HUES64 (cell line): ENCODE measurements around the gene IDH3G.
A peak's percentile ranks its signal among the peaks of the same experiment; 100 is the strongest.

ENCODE experiments used
- H3K27ac ChIP-seq: 2 replicates; pipeline ENCODE4 v1.7.0; 2013; ENCODE audit warnings: low read depth, low read length, inconsistent platforms
- H3K27me3 ChIP-seq: 2 replicates; pipeline ENCODE4 v1.6.1; 2013; ENCODE audit warnings: mild to moderate bottlenecking, low read length; ENCODE audit not compliant: insufficient read depth
- H3K36me3 ChIP-seq: 2 replicates; pipeline ENCODE4 v1.6.1; 2013; ENCODE audit warnings: mild to moderate bottlenecking, low read length; ENCODE audit not compliant: insufficient read depth
- H3K4me1 ChIP-seq: 2 replicates; pipeline ENCODE4 v1.6.1; 2013; ENCODE audit warnings: mild to moderate bottlenecking, low read length, moderate library complexity; ENCODE audit not compliant: insufficient read depth
- H3K4me3 ChIP-seq: 2 replicates; pipeline ENCODE4 v1.5.1; 2013; ENCODE audit warnings: mild to moderate bottlenecking, low read length, moderate library complexity
- H3K9ac ChIP-seq: 2 replicates; pipeline ENCODE4 v1.6.1; 2013; ENCODE audit warnings: mild to moderate bottlenecking, low read depth, low read length
- H3K9me3 ChIP-seq: 2 replicates; pipeline ENCODE4 v1.6.1; 2013; ENCODE audit warnings: low read depth, low read length; ENCODE audit not compliant: insufficient read depth
- WGBS: fragments of 150-250, 120-280 bp; methylation state at CpG from one replicate; pipeline ENCODE4 v1.1.7; 2013; ENCODE audit warnings: missing lambda C conversion rate; 5-methylcytosine and 5-hydroxymethylcytosine counted together

IDH3G gene

DNA sequence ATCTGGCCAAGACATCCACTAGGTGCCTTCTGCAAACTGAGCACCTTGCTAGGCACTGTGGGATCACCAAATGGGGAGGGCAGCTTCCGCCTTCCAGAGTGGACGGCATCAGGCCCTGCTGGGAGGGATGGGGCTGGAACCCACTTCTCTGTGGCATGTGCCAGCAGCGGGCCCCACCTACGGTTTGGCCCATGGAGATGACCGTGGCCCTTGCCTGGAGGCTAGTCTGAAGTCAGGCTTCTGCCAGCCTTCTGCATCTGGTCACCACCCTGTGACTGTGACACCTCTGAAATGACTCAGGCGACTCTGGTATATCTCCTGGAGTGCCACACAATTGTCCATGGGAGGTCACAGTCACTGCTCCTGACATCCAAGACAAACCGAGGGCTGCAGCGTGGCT lies 7.5 kb upstream of the IDH3G start:
- WGBS, result 90% methylated on average over 8 of the region's 8 CpGs
- no peak overlapping the region for H3K4me3 ChIP-seq
- H3K36me3 ChIP-seq, result peaks cover 30% of the 10 kb centered on the region

DNA sequence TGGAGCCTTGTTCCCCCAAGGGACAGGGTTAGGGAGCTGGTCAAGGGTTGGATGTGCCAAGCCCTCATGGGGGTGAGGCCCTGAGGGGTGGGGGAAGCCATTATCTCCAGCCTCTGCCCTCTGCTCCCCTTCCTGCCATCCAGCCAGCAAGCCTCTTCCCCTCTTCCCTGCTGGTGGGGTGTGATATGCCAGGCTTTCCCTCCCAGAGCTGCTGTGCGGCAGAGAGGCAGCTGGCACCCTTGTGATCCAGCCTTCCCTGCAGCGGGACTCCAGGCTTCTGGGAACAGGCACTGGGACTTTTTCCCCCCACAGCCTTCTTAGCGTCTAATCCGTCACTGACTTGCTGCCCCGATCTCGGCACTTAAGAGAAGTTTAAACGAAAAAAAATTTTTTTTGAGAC lies 6.6 kb upstream of the IDH3G start:
- WGBS, result 96% methylated on average over 7 of the region's 7 CpGs
- no peaks in the 10 kb centered on the region for H3K27me3 ChIP-seq
- H3K27ac ChIP-seq, result no peak overlapping the region
- no peak overlapping the region for H3K4me3 ChIP-seq
- no peaks in the 10 kb centered on the region for H3K9me3 ChIP-seq
- H3K36me3 ChIP-seq, result peaks cover 38% of the 10 kb centered on the region
- no peaks in the 10 kb centered on the region for H3K4me1 ChIP-seq
- H3K9ac ChIP-seq, result no peak overlapping the region

More for the DNA sequence above, 7.5 kb upstream of the IDH3G start:
- Histone ChIP-seq H3K9ac (no peak overlapping the region), H3K27me3 (no peaks in the 10 kb centered on the region), H3K4me1 (no peaks in the 10 kb centered on the region), H3K9me3 (no peaks in the 10 kb centered on the region), H3K27ac (no peak overlapping the region)

DNA sequence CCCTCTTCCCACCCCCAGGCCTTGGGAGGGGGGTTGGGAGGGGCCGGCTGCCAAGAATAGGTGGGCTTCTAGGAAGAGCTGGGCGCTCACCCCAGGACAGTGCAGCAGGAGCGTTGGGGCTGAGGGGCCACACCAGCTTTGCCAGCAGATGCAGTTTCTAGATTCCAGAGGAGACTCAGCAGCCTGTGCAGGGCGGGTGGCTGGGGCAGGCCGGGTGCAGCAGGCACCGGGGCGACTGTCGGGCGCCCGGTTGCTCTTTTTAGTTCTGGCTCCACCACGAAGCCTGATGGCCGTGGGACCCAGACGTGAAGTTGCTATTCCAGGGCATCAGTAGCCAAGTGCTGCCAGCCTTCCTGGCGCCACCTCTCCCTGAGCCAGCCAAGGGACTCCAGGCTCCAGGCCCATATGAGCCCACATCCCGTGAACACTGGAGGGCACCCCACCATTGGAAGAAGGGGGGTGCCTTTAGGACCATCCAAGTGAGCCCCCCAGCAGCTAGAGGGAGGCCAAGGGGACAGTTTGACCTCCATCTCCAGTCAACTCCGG lies 6.1 kb upstream of the IDH3G start:
- 92% methylated on average over 16 of the region's 16 CpGs for WGBS
- Histone ChIP-seq H3K4me3 (no peak overlapping the region), H3K27ac (no peak overlapping the region), H3K9me3 (no peaks in the 10 kb centered on the region), H3K4me1 (no peaks in the 10 kb centered on the region), H3K36me3 (peaks cover 38% of the 10 kb centered on the region), H3K27me3 (no peaks in the 10 kb centered on the region), H3K9ac (no peak overlapping the region)

DNA sequence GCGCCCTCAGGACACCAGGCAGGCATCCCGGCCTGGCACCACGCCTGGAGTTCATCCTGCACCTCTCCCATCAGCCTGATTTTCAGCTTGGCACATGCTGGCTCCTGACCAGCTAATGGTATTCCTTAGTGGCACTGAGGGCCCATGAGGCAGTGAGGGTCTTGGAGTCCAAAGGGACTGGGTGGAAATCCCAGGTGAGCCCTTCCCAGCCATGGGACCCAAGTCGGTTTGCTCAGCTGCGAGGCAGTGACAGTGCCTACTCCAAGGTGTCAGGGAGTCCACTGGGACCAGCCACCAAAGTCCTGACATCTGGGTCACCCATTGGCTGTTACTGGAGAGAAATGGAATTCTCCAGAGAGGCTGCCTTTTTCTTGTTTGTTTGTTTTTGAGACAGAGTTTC lies 5.2 kb upstream of the IDH3G start:
- 94% methylated on average over 5 of the region's 5 CpGs for WGBS
- H3K4me3 ChIP-seq, result no peak overlapping the region
- H3K9ac ChIP-seq, result no peak overlapping the region

DNA sequence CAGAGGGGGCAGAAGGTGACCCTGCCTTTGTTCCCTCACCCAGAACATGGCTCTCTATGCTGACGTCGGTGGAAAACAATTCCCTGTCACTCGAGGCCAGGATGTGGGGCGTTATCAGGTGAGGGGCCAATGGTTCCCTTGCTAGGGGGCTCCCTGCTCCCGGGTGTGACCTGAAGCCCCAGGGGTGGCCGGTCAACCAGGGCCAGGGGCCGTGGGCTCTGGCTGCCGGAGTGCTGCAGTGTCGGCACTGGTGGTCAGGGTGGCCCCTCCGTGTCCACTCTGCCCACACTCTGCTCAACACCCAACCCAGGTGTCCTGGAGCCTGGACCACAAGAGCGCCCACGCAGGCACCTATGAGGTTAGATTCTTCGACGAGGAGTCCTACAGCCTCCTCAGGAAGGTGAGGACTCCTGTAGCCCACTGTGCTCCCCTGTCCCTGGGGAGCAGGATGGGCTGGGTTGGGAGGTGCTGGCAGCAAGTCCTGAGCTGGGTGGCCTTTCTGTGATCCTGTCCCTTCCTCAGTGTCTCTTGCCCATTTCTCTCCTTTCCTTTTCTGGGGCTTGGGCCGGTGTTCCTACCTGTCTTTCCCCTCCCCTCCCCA lies 3.3 kb upstream of the IDH3G start:
- H3K27ac ChIP-seq, result no peak overlapping the region

More for the DNA sequence above, 5.2 kb upstream of the IDH3G start:
- Histone ChIP-seq H3K4me1 (no peaks in the 10 kb centered on the region), H3K27ac (no peak overlapping the region), H3K9me3 (no peaks in the 10 kb centered on the region), H3K36me3 (peaks cover 38% of the 10 kb centered on the region), H3K27me3 (no peaks in the 10 kb centered on the region)

DNA sequence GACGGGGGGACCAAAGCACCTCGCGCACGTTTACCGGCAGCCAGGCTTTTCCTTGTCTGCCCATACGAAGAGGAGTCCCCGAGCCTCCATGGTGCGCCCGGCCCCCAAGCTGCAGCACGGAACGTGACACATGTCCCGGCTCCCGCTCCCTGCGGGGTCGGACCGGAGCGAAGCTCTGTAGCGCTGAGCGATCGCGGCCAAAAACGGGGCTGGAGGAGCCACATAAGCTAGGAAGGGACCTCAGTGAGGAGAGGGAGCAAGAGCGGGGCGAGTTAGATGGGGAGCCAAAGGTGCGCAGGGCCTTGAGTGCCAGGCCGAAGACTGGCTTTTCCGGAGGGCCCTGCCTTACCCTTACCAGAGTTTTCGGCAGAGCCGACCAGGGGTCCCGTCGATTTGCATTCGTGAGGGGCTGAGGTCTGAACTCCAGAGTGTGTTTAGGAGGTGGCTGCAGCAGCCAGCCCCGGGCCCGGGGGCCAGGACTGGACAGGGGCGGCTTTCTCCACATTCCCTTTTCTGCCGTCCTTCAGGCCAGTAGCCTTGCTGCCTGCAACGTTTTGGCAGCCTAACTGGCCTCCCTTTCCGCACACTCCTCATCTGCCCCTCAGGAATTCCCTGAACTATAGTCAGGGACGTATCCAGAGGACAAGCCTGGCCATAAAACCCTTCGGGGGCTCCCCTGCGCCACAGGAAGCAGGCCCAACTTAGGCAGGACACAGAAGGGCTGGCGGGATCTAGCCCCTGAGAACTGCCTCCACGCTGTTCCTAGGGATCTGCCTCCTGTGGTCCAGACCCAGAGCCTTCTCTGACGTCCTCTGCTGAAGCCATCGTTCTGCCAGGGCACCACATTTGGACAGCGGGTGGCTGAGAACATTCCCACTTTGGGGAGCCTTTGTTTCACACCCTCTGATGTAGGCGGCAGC lies 982 bp upstream of the IDH3G start:
- WGBS, result 17% methylated on average over 47 of the region's 47 CpGs
- peaks cover 31% of the 10 kb centered on the region for H3K36me3 ChIP-seq
- peak overlapping the region; percentile 100 for H3K4me3 ChIP-seq
- H3K9ac ChIP-seq, result peak overlapping the region; percentile 79
- no peaks in the 10 kb centered on the region for H3K27me3 ChIP-seq
- H3K27ac ChIP-seq, result peak overlapping the region; percentile 83
- H3K9me3 ChIP-seq, result no peaks in the 10 kb centered on the region
- H3K4me1 ChIP-seq, result 0 out of 2 replicates have a peak, but pooled peaks cover 3% of the 10 kb centered on the region

More for the DNA sequence above, 3.3 kb upstream of the IDH3G start:
- H3K9ac ChIP-seq, result no peak overlapping the region
- 0 out of 2 replicates have a peak, but pooled peaks cover 3% of the 10 kb centered on the region for H3K4me1 ChIP-seq
- H3K36me3 ChIP-seq, result peaks cover 31% of the 10 kb centered on the region
- no peak overlapping the region for H3K4me3 ChIP-seq
- 95% methylated on average over 15 of the region's 15 CpGs for WGBS
- no peaks in the 10 kb centered on the region for H3K9me3 ChIP-seq
- no peaks in the 10 kb centered on the region for H3K27me3 ChIP-seq

DNA sequence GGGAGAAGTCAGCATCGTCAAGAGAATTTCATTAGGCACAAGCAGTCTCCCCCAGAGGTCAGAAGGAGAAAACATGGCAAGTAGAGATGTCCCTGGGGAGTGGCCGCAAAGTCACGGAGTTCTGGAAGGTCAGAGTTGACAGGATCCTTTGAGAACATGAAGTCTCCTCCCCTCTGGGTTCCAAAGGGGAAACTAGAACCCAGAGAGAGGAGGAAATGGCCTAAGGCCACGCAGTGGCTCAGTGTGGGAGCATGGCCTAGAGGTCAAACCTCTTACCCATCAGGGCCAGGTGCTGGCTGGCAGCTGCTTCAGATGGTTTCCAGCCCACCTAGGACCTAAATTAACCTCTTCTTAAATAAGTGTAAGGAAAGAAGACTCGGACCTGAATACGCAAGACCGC lies 884 bp downstream of the IDH3G start:
- Histone ChIP-seq H3K27me3 (no peaks in the 10 kb centered on the region), H3K27ac (no peak overlapping the region), H3K9me3 (no peaks in the 10 kb centered on the region), H3K4me3 (peak overlapping the region; percentile 100), H3K9ac (peak overlapping the region; percentile 100; the same call in 1 of the 2 replicates), H3K36me3 (peaks cover 25% of the 10 kb centered on the region), H3K4me1 (0 out of 2 replicates have a peak, but pooled peaks cover 3% of the 10 kb centered on the region)
- WGBS, result 40% methylated on average over 4 of the region's 7 CpGs

DNA sequence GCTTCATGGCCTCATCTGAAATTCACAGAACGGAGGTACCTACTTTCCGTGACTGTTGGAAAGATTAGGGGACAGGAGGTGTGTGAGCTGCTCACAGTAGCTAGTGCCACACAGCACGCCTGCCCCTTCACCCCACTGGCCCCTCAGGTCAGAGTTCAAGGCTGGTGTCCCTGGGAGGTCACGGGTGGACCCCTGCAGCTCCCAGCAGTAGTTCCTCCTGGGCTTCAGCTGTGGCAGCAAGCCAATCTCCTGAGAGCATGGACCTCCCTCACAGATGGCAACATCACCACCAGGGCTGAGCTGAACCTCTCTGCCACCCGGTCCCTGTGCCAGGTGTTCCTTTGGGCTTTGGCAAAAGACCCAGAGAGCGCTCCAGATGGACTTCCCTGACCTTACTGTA lies 1.8 kb downstream of the IDH3G start:
- Histone ChIP-seq H3K9ac (no peak overlapping the region), H3K27ac (no peak overlapping the region), H3K4me3 (no peak overlapping the region), H3K4me1 (0 out of 2 replicates have a peak, but pooled peaks cover 3% of the 10 kb centered on the region), H3K27me3 (no peaks in the 10 kb centered on the region), H3K36me3 (peaks cover 20% of the 10 kb centered on the region), H3K9me3 (no peaks in the 10 kb centered on the region)
- 90% methylated on average over 5 of the region's 6 CpGs for WGBS

DNA sequence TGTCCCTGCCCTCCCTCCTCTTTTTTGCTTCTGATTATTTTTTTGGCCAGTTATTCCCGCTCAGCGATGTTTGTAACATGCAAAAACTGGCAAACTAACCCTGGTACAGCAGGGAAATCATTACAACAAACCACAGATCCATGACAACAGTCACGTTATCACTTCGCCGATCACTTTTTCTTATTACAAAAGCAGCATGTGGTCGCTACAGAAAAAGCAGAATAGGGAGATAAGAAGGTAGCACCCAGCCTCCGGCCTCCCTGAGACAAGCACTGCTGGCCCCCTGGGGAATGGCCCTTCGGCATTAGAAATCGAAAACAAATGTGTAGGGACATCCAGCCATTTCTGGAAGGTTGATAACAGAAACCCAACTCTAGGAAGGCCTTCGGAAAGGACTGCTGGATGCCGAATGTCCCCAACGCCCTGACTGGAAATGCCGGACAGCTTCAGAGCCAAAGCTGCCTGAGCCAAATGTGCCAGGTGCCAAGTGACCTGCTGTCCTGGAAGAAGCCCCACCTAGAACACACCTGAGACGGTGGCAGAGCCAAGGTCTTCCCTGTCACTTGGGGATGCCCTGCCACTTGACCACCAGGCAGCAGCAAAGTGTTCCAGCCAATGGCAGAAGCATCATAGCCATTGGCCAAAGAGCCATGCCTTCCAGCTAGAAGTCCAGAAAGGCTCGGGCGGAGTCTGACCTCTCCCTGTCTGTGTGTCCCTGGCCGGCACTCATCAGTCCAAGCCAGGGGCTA lies 2.9 kb downstream of the IDH3G start:
- 94% methylated on average over 17 of the region's 17 CpGs for WGBS
- Histone ChIP-seq H3K4me3 (no peak overlapping the region), H3K4me1 (0 out of 2 replicates have a peak, but pooled peaks cover 3% of the 10 kb centered on the region), H3K27me3 (no peaks in the 10 kb centered on the region), H3K9me3 (no peaks in the 10 kb centered on the region), H3K36me3 (peaks cover 15% of the 10 kb centered on the region), H3K27ac (no peak overlapping the region), H3K9ac (no peak overlapping the region)

DNA sequence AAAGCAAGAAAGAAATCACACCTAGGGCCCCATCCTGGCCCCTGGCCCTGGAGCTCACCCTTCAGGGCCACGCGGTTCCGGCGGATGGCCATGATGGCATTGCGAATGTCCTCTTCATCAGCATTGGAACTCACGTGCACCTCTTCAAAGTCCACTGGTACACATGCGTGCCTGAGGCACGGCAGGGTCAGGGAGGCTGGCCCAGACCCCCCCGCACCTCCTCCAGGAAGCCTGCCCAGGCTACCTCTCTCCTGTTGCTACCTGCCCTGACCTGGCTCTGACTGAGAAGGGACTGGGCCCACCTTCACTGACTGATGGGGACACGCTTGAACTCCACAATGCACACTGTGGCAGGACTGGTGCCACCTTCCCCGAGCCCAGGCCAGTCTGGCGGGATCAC lies 4.5 kb downstream of the IDH3G start:
- Histone ChIP-seq H3K9ac (no peak overlapping the region), H3K27ac (no peak overlapping the region), H3K9me3 (no peaks in the 10 kb centered on the region), H3K27me3 (no peaks in the 10 kb centered on the region), H3K4me3 (no peak overlapping the region), H3K36me3 (peaks cover 19% of the 10 kb centered on the region), H3K4me1 (0 out of 2 replicates have a peak, but pooled peaks cover 3% of the 10 kb centered on the region)
- whole genome bisulfite sequencing, result 96% methylated on average over 12 of the region's 12 CpGs
